Tibial artery (tissue), 4 donors: ENCODE measurements around the gene ARX.

Experiments
- DNase-seq, 2 donors: peaks; one replicate each; pipeline ENCODE4 v3.0.0-alpha.2; 2019
- H3K27ac ChIP-seq, 2 donors: fragments of 200-600 bp; sonication (generic) in 1 of 2; 1 replicate in 1 of 2; 2 replicates in 1 of 2; pipeline ENCODE4 v1.5.1; 2018 to 2019; ENCODE audit warnings: mild to moderate bottlenecking in 1 of 2
- H3K27me3 ChIP-seq, 2 donors: fragments of 200-600 bp; sonication (generic) in 1 of 2; one replicate each; pipeline versions ENCODE4 v1.5.1 to v1.6.0; 2016 to 2019
- H3K36me3 ChIP-seq, 3 donors: fragments of 200-600 bp; sonication (generic) in 2 of 3; one replicate each; pipeline ENCODE4 v1.5.1; 2016 to 2019; ENCODE audit warnings: mild to moderate bottlenecking in 2 of 3
- H3K4me1 ChIP-seq, 4 donors: fragments of 200-600 bp; sonication (generic) in 2 of 4; 1 replicate in 3 of 4; 2 replicates in 1 of 4; pipeline ENCODE4 v1.5.1; 2016 to 2019
- H3K4me3 ChIP-seq, 2 donors: fragments of 200-600 bp; sonication (generic) in 1 of 2; 1 replicate in 1 of 2; 2 replicates in 1 of 2; pipeline ENCODE4 v1.5.1; 2018 to 2019; ENCODE audit warnings: mild to moderate bottlenecking in 2 of 2
- H3K9me3 ChIP-seq, 3 donors: fragments of 200-600 bp; sonication (generic) in 1 of 3; one replicate each; pipeline ENCODE4 v1.5.1; 2016 to 2019
- CTCF ChIP-seq, 2 experiments: fragments of 200-600 bp in 1 of 2; fragments of 450-650 bp in 1 of 2; IDR thresholded peaks; one replicate each; pipeline ENCODE4 v1.5.1; 2017 to 2019; ENCODE audit warnings: antibody characterized with exemption in 2 of 2, mild to moderate bottlenecking in 1 of 2, moderate library complexity in 1 of 2
- intact Hi-C: fragments of 100-400 bp; cut with DNase I; formaldehyde crosslinking; loops from one replicate; pipeline ENCODE4 v1.15.0; 2023; ENCODE audit warnings: low total_unique reads

ARX gene

GRCh38 chrX:25005382-25006185 lies 10.2 kb downstream of the ARX start:
- TF ChIP-seq CTCF (IDR thresholded peaks at IDR 0.05), result no peak
- H3K27me3 ChIP-seq, result peaks cover 0 to 70% of the 10 kb centered on the region in 2 donors
- no peak for DNase-seq
- no peak overlapping the region for H3K27ac ChIP-seq
- no peaks in the 10 kb centered on the region for H3K9me3 ChIP-seq
- H3K4me1 ChIP-seq, result peaks cover 0 to 29% (median 19%) of the 10 kb centered on the region in 4 donors
- H3K4me3 ChIP-seq, result peak overlapping the region; percentile 21 to 39
- no peaks in the 10 kb centered on the region for H3K36me3 ChIP-seq
- intact Hi-C loops, result no loop called here

- Histone ChIP-seq H3K27me3 (peaks cover 0 to 64% of the 10 kb centered on the region in 2 donors), H3K36me3 (no peaks in the 10 kb centered on the region), H3K9me3 (no peaks in the 10 kb centered on the region), H3K27ac (no peak overlapping the region), H3K4me3 (peak overlapping the region; percentile 21 to 39), H3K4me1 (peaks cover 0 to 29% (median 19%) of the 10 kb centered on the region in 4 donors)
- DNase-seq, result no peak
- intact Hi-C loops, result no loop called here
- TF ChIP-seq CTCF (IDR thresholded peaks at IDR 0.05), result no peak
Observed at GRCh38 chrX:25005034-25005381, 10.8 kb downstream of the ARX start.

DNA sequence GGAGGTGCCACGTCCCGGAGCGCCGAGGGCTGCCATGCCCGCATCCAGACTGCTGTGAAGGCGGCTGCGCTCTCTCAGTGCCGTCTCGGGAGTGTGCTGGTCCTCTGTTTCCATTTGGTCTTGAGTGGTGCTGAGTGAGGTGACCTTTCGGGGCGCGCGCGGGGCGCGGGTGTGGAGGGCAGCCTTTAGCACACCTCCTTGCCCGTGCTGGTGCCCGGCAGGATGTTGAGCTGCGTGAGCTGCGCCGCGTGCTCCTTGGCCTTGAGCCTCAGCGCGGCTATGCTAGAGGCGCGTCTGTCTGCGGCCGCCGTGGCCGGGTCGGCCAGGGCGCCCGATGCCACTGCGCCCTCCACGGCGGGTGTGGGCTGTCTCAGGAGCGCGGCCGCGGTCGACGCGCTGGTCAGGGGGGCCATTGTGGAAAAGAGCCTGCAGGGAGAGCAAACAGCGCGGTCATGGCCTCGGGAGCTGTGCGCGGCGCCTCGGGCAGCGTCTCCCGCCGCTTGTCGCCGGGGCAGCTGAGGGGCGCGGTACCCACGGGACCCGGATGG lies 11.2 kb downstream of the ARX start:
- Histone ChIP-seq H3K27me3 (peaks cover 0 to 61% of the 10 kb centered on the region in 2 donors), H3K4me1 (peaks cover 0 to 29% (median 19%) of the 10 kb centered on the region in 4 donors), H3K36me3 (no peaks in the 10 kb centered on the region), H3K27ac (no peak overlapping the region), H3K4me3 (peak overlapping the region; percentile 21 to 39), H3K9me3 (no peaks in the 10 kb centered on the region)
- TF ChIP-seq CTCF (IDR thresholded peaks at IDR 0.05), result no peak
- intact Hi-C loops, result no loop called here
- DNase-seq, result no peak

DNA sequence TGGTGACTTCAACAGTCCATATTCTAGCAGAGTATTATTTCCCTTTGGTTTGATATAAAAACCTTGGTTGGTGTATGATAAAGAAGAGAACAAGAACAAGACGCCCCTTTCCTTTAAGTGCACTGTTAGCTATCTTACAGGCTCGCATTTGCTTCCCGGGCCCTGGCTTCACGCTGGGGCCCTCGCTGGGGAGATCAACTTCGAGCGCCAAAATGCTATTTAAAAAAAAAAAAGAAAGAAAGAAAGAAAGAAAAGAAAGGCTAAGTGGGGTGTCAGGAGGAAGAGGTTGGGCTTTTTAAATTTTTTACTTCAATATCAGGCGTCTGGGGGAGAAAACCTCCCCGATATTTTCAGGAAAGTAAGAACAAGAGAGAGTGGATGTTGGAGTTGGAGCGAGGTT lies 11.7 kb downstream of the ARX start:
- no peak overlapping the region for H3K27ac ChIP-seq
- peaks cover 0 to 59% of the 10 kb centered on the region in 2 donors for H3K27me3 ChIP-seq
- no peaks in the 10 kb centered on the region for H3K36me3 ChIP-seq
- H3K4me3 ChIP-seq, result no peak overlapping the region
- H3K9me3 ChIP-seq, result no peaks in the 10 kb centered on the region
- no peak for TF ChIP-seq CTCF (IDR thresholded peaks at IDR 0.05)
- DNase-seq, result no peak
- intact Hi-C loops, result no loop called here
- H3K4me1 ChIP-seq, result peaks cover 0 to 29% (median 19%) of the 10 kb centered on the region in 4 donors

GRCh38 chrX:25003066-25003849 lies 12.5 kb downstream of the ARX start:
- Histone ChIP-seq H3K27me3 (peaks cover 0 to 55% of the 10 kb centered on the region in 2 donors), H3K36me3 (no peaks in the 10 kb centered on the region), H3K4me1 (peaks cover 0 to 29% (median 19%) of the 10 kb centered on the region in 4 donors), H3K4me3 (no peak overlapping the region), H3K27ac (no peak overlapping the region), H3K9me3 (no peaks in the 10 kb centered on the region)
- intact Hi-C loops, result no loop called here
- no peak for DNase-seq
- TF ChIP-seq CTCF (IDR thresholded peaks at IDR 0.05), result no peak
